ENCODE results near the gene ADGRV1.
"Not testable (repeated sequence)": the region's sequence is repeated elsewhere in the genome, so short reads cannot be mapped to it uniquely, and the experiment has no call there.

Gene ADGRV1

DNA sequence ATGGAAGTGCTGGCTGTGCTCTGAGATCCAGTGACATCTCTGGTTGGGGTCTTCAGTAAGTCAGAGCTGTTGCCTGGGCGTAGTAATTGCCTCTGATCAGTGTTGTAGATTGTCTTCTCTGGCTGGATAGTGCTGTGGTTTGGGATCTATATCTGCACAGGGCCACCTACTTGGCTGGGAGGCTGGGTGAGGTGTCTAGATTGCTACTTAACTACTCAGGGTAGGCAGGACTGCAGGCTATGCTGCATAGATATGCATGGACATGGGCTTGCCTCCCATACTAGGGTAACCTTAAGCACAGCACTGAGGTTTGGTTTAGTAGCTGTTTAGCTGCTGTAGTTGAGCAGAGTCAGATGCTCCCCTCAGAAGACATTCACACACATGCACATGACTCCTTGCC is 181.0 kb downstream of the ADGRV1 start:
- no peak for DNase-seq (ENCODE audit: low read depth)

DNA sequence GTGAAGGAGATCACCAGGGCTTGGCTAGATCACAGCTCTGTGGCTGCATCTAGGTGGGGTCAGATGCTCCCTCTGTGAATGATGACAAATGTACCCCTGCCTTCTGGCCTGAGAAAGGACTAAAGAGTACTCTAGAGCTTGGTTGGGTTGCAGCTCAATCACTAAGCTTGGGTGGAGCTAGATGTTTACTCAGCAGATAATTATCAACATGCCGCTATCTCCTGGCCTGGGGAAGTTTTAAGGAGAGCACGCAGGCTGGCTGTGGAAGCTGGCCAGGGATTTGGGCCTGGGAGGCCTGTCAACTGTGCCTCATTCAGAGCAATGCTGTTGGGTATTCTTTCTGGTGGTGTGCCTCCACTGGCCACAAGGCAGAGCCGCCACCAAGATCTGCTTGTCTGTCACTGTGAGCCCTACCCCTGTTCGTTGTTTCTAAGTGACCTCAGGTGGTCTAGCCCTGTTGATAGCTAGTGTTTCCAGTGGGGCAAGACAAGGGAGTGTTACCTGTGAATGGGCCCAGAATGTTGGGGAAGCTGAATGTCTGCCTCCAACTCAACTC is 181.7 kb downstream of the ADGRV1 start:
- no peak for DNase-seq (ENCODE audit: low read depth)

DNA sequence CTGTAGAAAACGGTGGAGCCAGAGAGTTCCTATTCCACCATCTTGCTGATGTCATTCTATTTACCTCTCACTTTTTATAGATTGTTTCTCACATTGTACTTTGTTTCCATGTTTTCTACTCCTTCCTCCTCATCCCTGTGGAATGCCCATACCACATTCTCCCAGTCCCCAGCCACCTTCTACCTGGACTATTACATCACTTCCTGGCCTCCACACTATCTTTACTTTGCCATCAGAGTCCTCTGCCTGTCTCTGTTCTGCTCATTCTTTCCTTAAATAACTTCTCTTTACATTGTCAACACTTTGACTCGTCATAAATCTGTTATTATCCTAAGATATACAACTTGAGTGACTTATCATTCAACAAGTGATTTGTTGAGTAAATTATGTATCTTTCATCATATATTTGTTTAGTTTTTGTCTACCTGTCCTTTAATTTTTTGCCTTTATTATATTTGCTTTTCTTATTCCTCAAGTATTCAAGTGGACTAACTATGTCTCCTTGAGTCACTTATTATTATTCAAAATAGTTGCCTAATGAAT is 182.5 kb downstream of the ADGRV1 start:
- DNase-seq (ENCODE audit: low read depth): no peak

DNA sequence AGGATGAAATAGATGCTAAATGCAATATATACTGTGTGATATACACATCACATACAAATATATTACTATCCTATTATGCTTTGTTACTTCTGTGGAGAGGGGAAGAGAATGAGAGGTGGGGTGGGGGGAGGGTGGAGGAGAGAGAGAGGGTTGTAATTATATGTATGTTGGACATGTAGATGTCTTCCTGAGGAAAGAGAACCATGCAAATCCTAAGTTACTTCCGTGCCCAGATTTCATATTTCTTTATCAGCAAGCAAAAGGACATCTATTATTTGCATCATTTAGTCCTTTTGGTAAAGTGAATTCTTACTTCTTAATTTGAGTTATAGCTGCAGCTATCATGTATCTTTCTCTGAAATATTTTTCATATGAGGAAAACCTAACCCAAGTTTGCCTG is 187.5 kb downstream of the ADGRV1 start:
- DNase-seq (ENCODE audit: low read depth): no peak

DNA sequence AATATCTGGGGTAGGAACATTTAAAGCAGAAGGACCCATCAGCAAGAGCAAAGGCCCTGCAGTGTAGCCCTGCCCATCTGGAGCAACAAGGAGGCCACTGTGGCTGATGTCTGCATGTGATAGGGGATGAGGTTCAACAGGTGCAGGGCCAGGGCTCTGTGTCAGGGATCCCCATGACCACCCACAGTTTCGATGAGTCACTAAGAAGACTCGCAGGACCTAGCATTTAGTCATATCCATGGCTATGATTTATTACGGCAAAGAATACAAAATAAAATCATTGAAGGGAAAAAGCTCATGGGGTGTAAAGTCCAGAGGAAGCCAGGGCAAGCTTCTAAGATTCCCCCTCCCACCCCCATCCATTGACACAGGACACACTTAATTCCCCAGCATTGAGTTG is 188.6 kb downstream of the ADGRV1 start:
- no peak for DNase-seq (ENCODE audit: low read depth)

DNA sequence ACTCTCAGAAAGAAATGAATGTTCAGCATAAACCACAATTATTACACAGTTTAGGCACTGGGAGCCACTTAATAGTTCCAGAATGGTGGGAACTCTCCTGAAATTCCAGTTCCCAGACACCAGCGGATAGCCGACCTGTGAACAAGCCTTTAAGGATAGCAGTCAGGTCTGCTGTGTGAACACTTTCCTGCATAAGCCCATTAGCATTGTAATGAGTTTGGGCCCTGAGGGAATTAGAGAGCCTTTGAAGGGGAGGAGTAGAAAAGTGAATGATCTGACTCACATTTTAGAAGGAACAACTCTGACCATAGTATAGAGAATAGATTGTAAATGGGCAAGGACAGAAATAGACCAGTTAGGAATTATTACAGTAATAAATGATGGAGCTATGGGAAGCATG is 189.1 kb downstream of the ADGRV1 start:
- no peak for DNase-seq (ENCODE audit: low read depth)

DNA sequence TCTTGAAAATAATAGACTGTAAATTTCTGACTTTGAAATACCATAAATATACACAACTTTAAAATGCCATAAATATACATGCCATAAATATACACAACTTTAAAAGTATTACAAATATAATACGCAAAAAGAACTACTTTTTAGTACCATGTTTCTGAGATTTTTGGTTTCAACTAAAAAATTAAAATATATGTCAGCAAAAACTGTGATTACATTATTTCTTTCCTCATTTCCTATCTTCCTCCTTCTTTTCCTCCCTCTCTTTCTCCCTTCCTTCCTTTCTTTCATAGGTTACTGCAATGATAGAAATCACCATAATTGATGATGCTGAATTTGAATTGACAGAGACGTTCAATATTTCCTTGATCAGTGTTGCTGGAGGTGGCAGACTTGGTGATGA is 200.5 kb downstream of the ADGRV1 start:
- no peak for DNase-seq (ENCODE audit: low read depth)

DNA sequence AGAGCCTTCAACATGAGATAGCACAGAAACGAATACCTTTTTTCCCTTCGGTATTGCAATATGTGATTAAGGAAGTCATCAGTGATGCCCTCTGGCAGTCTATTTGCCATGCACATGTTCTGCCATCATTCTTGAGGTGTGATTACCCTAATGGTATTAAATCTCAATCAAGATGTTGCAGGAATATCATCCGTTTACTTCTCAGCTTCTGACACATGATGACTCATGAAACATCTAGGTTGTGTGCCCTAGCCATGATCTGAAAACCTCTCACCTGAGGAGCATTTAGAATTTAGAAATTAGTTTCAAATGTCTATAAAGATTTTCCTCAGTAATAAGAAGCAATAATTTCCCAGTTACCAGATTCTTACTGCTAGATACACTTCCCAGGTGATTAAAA is 209.1 kb downstream of the ADGRV1 start:
- no peak for DNase-seq (ENCODE audit: low read depth)

DNA sequence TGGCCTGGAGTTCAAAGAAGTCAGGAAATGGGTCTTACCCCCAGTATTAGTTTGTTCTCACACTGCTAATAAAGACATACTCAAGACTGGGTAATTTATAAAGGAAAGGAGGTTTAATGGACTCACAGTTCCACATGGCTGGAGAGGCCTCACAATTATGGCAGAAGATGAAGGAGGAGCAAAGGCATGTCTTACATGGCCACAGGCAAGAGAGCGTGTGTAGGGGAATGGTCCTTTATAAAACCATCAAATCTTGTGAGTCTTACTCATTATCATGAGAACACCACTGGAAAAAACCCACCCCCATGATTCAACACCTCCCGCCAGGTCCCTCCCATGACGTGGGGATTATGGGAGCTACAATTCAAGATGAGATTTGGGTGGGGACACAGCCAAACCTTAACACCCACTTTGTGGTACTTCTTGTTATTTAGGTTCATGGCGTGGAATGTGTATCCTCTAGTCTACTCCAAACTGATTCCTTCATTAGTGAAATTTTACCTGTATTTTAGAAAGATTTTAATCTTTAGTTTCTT is 211.5 kb downstream of the ADGRV1 start:
- not testable (repeated sequence) for DNase-seq (ENCODE audit: low read depth)

DNA sequence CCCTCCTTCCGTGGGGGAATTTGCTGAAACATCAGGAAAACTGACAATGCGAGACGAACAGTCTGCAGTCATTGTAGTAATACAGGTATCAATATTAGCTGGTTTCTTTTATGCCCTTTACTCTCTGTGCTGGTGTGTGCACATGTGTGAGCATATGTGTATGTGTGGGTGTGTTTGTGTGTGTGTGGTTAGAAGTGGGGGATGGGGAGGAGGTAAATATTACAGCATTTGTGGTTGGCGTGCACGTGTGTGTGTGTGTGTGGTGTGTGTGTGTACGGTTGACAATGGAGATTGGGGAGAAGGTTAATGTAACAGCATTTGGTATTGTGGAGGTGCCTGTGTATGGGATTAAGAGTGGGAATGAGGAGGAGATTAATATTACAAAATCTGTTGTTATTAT is 219.4 kb downstream of the ADGRV1 start:
- DNase-seq (ENCODE audit: low read depth): no peak

DNA sequence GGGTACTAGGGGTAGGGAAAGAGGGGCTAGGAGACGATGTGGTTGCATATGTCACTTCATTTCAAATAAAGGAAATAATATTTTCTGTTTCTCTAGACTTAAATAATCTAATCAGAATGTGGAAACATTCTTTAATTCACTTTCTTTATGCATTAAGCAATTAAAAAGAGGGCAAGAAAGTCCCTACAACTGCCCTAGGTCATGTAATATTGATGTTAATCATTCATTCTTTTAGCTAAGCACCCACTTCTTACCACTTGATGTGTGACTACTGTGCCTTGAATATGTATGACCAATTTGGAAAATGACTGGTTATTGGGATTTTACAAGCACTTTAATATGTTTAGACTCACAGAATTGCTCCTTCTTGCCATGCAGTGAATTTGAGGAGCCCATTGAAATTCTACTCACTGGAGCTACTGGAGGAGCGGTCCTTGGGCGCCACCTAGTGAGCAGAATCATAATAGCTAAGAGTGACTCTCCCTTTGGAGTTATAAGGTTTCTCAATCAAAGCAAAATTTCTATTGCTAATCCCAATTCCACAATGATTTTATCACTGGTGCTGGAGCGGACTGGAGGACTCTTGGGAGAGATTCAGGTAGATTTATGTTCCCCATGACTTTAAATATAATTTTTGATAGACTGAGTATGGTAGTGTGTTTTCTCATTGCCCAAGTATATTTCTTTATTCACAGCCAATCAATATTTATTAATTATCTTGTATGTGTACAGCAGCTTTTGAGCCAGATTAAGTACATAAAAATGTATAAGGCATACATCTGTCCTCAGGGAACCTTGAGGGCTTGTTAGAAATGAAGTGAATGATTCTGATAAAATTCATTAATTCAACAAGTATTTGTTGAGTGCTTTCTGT is 225.1 kb downstream of the ADGRV1 start:
- DNase-seq (ENCODE audit: low read depth): peak; percentile 46

DNA sequence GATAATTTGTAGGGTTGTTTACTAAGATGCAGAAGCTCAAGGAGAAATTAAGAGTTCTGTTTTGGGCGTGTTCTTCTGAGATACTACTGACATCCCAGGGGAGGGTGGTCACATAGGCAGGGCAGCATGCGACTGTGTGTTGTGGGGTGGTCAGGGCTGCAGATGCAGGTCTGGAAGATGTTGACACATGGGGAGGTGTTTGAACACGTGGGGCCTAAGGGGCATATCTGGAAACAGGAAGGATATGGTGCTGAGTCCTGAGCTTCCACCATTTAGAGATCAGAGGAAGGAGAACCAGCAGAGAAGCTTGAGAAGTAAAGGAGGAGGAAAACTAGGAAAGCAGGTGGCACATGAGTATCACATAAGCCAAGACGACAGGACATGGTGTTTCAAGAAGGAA is 228.2 kb downstream of the ADGRV1 start:
- DNase-seq (ENCODE audit: low read depth): no peak

DNA sequence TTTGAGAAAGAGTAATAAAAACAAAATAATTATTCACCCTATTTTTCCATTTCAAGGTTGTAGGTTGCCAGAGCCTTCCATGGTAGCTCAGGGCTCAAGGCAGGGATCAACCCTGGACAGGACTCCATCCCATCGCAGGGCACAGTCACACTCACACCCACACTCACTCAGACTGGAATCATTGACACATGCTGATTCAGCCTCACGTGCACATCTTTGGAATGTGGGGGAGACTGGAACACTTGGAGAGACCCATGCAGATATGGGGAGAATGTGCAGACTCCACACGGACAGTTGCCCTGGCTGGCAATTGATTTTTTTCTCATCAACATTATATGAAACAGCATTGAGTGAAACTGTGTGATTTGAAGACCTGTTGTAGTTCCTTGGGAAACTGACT is 234.1 kb downstream of the ADGRV1 start:
- DNase-seq (ENCODE audit: low read depth): peak; percentile 55

DNA sequence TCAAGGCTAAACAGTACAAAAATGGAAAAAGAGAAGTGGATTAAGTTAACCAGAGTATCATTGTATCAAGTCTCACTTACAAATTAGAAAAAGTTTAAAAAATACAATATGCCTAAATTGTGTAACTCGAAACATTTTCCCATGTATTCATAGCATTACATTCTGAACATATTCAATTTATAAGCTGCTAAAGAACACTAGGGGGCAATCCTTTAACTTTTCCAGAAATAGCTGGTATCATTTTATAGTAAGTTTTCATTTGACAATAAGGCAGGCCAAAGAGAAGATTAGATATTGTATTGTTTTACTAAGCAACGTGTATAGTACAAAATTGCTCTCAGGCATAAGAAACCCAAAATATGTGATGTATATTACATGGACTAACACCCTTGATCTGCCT is 234.6 kb downstream of the ADGRV1 start:
- DNase-seq (ENCODE audit: low read depth): no peak

DNA sequence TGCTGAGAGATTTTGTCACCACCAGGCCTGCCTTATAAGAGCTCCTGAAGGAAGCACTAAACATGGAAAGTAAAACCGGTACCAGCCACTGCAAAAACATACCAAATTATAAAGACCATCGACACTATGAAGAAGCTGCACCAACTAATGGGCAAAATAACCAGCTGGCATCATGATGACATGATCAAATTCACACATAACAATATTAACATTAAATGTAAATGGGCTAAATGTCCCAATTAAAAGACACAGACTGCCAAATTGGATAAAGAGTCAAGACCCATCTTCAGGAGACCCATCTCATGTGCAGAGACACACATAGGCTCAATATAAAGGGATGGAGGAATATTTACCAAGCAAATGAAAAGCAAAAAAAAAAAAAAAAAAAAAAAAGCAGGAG is 238.3 kb downstream of the ADGRV1 start:
- not testable (repeated sequence) for DNase-seq (ENCODE audit: low read depth)

DNA sequence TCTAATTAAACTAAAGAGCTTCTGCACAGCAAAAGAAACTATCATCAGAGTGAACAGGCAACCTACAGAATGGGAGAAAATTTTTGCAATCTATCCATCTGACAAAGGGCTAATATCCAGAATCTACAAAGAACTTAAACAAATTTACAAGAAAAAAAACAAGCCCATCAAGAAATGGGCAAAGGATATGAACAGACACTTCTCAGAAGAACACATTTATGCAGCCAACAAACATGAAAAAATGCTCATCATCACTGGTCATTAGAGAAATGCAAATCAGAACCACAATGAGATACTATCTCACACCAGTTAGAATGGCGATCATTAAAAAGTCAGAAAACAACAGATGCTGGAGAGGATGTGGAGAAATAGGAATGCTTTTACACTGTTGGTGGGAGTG is 241.5 kb downstream of the ADGRV1 start:
- not testable (repeated sequence) for DNase-seq (ENCODE audit: low read depth)

DNA sequence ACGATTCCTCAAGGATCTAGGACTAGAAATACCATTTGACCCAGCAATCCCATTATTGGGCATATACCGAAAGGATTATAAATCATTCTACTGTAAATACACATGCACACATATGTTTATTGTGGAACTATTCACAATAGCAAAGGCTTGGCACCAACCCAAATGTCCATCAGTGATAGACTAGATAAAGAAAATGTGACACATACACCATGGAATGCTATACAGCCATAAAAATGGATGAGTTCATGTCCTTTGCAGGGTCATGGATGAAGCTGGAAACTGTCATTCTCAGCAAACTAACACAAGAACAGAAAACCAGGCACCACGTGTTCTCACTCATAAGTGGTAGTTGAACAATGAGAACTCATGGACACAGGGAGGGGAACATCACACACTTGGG is 241.9 kb downstream of the ADGRV1 start:
- DNase-seq (ENCODE audit: low read depth): not testable (repeated sequence)

DNA sequence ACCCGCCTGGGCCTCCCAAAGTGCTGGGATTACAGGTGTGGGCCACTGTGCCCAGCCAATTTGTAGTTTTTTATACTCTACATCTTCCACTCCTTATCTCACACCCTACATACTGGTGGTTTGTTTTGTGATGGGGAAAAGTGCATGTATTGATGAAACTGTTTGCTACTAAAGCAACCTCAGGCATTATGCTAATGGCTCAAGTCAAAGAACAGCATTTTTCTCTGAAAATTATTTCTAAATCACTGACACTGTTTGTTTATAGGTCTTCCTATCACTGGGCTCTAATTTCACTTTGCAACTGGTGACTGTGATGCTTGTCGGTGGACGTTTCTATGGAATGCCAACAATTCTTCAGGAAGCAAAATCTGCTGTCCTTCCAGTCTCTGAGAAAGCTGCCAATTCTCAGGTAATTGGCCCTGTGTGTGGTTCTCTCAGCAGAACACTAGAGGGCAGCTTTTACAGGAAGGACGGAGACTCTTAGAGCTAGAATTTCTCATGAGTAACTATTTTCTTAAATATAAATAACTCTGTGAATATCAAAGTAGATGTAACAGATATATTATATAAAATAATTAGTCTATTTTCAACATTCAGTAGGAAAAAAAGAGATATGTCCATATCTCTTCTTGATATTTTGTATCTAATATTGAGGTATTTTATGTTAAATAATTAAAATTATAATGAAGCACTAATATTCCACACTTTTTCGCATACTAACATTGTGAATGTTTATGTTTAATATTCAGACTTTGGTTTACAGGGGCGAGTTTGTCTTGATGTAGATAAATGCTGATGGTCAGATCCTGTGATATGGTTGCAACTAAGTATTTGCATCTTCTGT is 244.1 kb downstream of the ADGRV1 start:
- DNase-seq (ENCODE audit: low read depth): no peak

DNA sequence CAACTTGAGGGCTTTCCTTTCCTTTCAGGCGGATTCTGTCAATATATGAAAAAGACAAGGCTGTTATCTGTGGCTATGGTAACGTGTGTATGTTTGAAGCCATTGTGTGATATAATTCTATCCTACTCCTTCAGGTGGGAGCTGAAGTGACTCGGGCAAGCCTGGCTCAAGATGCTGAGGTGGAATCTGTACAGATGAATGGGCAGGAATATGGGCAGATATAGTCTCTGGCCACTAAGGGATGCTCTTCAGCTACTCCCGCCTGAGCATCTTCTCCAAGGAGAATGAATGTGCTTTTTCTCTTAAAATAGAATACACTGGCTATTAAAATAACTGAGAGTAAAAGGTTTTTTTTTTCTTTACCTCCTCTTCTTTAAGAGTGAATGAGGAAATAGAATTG is 244.8 kb downstream of the ADGRV1 start:
- DNase-seq (ENCODE audit: low read depth): no peak

DNA sequence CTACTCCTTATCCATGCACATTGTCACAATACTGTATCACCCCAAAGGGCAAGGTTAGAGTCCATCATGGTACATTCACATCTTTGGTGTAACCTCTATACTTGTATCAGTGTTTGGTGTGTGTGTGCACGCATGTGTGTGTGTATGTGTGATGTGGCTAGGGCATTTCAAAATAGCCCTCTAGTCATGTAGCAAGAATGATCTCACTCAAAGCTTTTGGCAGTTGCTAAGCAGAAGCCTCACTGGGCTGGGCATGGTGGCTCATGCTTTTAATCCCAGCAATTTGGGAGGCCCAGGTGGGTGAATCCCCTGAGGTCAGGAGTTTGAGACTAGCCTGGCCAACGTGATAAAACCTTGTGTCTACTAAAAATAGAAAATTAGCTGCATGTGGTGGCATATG is 245.3 kb downstream of the ADGRV1 start:
- no peak for DNase-seq (ENCODE audit: low read depth)

DNA sequence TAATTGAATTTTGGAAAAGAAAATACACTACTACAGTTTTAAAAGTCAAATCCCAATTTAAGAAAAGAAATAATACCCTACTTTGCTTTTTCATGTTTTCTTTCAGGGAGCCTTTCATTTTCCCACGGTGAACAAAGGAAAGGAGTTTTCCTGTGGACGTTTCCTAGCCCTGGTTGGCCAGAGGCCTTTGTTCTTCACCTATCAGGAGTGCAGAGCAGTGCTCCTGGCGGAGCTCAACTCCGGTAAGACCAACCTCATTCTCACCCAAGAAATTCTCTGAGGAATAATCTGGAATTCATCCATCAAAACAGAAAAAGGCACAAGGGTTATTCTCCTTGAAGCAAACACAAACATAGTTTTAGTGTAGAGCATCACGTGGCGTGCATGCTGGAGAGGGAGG is 248.9 kb downstream of the ADGRV1 start:
- DNase-seq (ENCODE audit: low read depth): no peak

DNA sequence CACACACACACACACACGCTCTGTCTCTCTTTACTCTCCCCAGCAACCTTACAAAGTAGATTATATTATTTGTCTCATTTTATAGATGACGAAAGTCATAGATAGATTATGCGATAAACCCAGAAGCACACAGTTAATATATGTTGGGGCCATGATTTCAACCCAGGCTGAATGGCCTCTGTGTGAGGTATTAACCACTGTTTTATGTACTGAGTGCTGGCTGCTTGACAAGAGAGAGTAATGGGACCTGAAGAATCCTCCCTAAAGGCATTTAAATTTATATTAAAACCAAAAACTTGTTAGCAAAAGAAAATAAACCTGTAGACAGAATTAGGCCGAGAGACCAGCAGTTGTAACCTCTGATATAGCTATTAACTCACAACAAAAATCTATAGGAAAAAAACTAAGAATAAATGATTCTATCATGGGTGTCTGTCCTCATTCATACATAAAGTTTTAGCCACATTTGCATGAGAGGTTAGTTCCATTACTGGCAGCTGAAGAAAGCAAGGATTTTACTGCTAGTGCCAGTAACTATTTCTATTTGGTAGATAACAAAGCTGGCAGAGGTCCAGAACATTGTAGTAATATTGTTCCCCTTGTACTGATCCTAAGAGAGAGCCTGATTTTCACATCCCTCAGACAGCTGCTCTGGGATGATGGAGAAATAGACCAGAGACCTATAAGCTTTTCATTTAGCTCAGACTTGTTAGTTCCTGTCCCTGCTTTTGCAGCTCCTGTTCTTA is 250.9 kb downstream of the ADGRV1 start:
- DNase-seq (ENCODE audit: low read depth): no peak

Data from HS-5 (cell line).